Esophagus muscularis mucosa (tissue), 4 donors: ENCODE measurements around the gene SPHK1. TPM values are rescaled to one million over a fixed set of nuclear protein-coding genes. Genes with fewer than 3 reads are reported as not detected.
A peak's percentile ranks its signal among the peaks of the same experiment; 100 is the strongest.

ENCODE experiments used
- DNase-seq: peaks from one replicate; pipeline ENCODE4 v3.0.0-alpha.2; 2017; ENCODE audit errors: extremely low spot score
- H3K27ac ChIP-seq, 4 donors: fragments of 200-600 bp; sonication (generic); replicated peaks in 1 of 4; 1 replicate in 3 of 4; 2 replicates in 1 of 4; pipeline ENCODE4 v1.5.1; 2016 to 2019; ENCODE audit warnings: mild to moderate bottlenecking in 1 of 4
- H3K27me3 ChIP-seq, 4 donors: fragments of 200-600 bp; sonication (generic); one replicate each; pipeline versions ENCODE4 v1.5.1 to v1.6.0; 2016 to 2019
- H3K36me3 ChIP-seq, 4 donors: fragments of 200-600 bp; sonication (generic); one replicate each; pipeline ENCODE4 v1.5.1; 2016 to 2019
- H3K4me1 ChIP-seq, 4 donors: fragments of 200-600 bp; sonication (generic); one replicate each; pipeline ENCODE4 v1.5.1; 2016 to 2019
- H3K4me3 ChIP-seq, 4 donors: fragments of 200-600 bp; sonication (generic); 1 replicate in 2 of 4; 2 replicates in 2 of 4; pipeline ENCODE4 v1.5.1; 2016 to 2019; ENCODE audit warnings: mild to moderate bottlenecking in 4 of 4, moderate library complexity in 1 of 4
- H3K9me3 ChIP-seq, 4 donors: fragments of 200-600 bp; sonication (generic); 1 replicate in 3 of 4; 2 replicates in 1 of 4; pipeline ENCODE4 v1.5.1; 2016 to 2019
- CTCF ChIP-seq, 3 experiments: fragments of 200-600 bp in 2 of 3; fragments of 450-650 bp in 1 of 3; sonication (generic) in 2 of 3; IDR thresholded peaks; one replicate each; pipeline ENCODE4 v1.5.1; 2017 to 2019; ENCODE audit warnings: antibody characterized with exemption in 3 of 3, mild to moderate bottlenecking in 2 of 3, moderate library complexity in 1 of 3
- EP300 ChIP-seq: sonication (generic); formaldehyde crosslinking; IDR thresholded peaks from one replicate; pipeline ENCODE4 v1.6.1; 2017; ENCODE audit warnings: antibody characterized with exemption
- POLR2A ChIP-seq: fragments of 450-650 bp; IDR thresholded peaks from one replicate; pipeline ENCODE4 v1.6.1; 2017; ENCODE audit warnings: antibody characterized with exemption, moderate library complexity, mild to moderate bottlenecking, low read depth
- POLR2AphosphoS5 ChIP-seq, 2 donors: sonication (generic); formaldehyde crosslinking; IDR thresholded peaks; one replicate each; pipeline ENCODE4 v1.6.1; 2017; ENCODE audit warnings: antibody characterized with exemption in 2 of 2
- WGBS: methylation state at CpG from one replicate; pipeline ENCODE4 v1.1.5; 2018; 5-methylcytosine and 5-hydroxymethylcytosine counted together
- intact Hi-C: fragments of 100-400 bp; cut with DNase I; formaldehyde crosslinking; loops from one replicate; pipeline ENCODE4 v1.15.1; 2023
- total RNA-seq, 4 donors: library from RNA; depleted of rRNA; stranded (reverse); fragments of >200 nt; gene quantifications; one replicate each; pipeline versions ENCODE4 v1.1.0 to v1.2.1, GENCODE V29; 2016

The SPHK1 gene
- 10 to 100 TPM; 10.8 to 33.8 (median 16.5) TPM for total RNA-seq

GRCh38 chr17:76384222-76384986, at the start of gene SPHK1:
SPHK1 (plus strand) TSS chr17:76384609; CDS start chr17:76385645, 1,036 bp downstream.
- H3K27me3 ChIP-seq, result peaks cover 0 to 51% (median 4%) of the 10 kb centered on the region in 4 donors

GRCh38 chr17:76335716-76336381, 48.6 kb upstream of the SPHK1 start:
- intact Hi-C loops, result no loop called here
- TF ChIP-seq POLR2A, result no peak
- TF ChIP-seq EP300, result no peak
- WGBS, result 98% methylated on average over 9 of the region's 9 CpGs
- no peak overlapping the region for H3K27ac ChIP-seq
- no peaks in the 10 kb centered on the region for H3K9me3 ChIP-seq
- peaks cover 0 to 22% (median 13%) of the 10 kb centered on the region in 4 donors for H3K36me3 ChIP-seq
- peaks cover 5 to 14% (median 9%) of the 10 kb centered on the region in 4 donors for H3K4me1 ChIP-seq
- DNase-seq, result no peak
- no peak overlapping the region for H3K4me3 ChIP-seq
- H3K27me3 ChIP-seq, result no peaks in the 10 kb centered on the region

More at GRCh38 chr17:76384222-76384986, at the start of gene SPHK1:
- Histone ChIP-seq H3K27ac (peak within 1 kb of the TSS; percentile 79 to 91 (median 84)), H3K36me3 (peaks cover 0 to 11% (median 4%) of the 10 kb centered on the region in 4 donors), H3K4me1 (peaks cover 26 to 61% (median 55%) of the 10 kb centered on the region in 4 donors), H3K9me3 (no peaks in the 10 kb centered on the region), H3K4me3 (peak within 1 kb of the TSS; percentile 64 to 73 (median 68))
- intact Hi-C loops, result no loop called here
- DNase-seq, result no peak
- 0% methylated on average over 4 of the region's 118 CpGs for WGBS
- TF ChIP-seq POLR2AphosphoS5 (IDR thresholded peaks at IDR 0.05) (peak; percentile 42 to 57), POLR2A (no peak)

- no peaks in the 10 kb centered on the region for H3K9me3 ChIP-seq
Observed at GRCh38 chr17:76336756-76337412, 47.5 kb upstream of the SPHK1 start.

GRCh38 chr17:76337413-76337777, 47.0 kb upstream of the SPHK1 start:
- TF ChIP-seq CTCF (IDR thresholded peaks at IDR 0.05) (no peak), POLR2AphosphoS5 (IDR thresholded peaks at IDR 0.05) (no peak), EP300 (no peak), POLR2A (no peak)
- no peak for DNase-seq
- 79% methylated on average over 6 of the region's 6 CpGs for WGBS
- Histone ChIP-seq H3K36me3 (peaks cover 0 to 18% (median 9%) of the 10 kb centered on the region in 4 donors), H3K27me3 (no peaks in the 10 kb centered on the region), H3K9me3 (no peaks in the 10 kb centered on the region), H3K4me1 (peaks cover 5 to 14% (median 9%) of the 10 kb centered on the region in 4 donors), H3K4me3 (no peak overlapping the region), H3K27ac (no peak overlapping the region)
- intact Hi-C loops, result no loop called here

More at GRCh38 chr17:76336756-76337412, 47.5 kb upstream of the SPHK1 start:
- intact Hi-C loops, result no loop called here
- 86% methylated on average over 7 of the region's 7 CpGs for WGBS
- TF ChIP-seq POLR2A (no peak), POLR2AphosphoS5 (IDR thresholded peaks at IDR 0.05) (no peak), CTCF (IDR thresholded peaks at IDR 0.05) (no peak), EP300 (no peak)
- Histone ChIP-seq H3K27me3 (no peaks in the 10 kb centered on the region), H3K27ac (no peak overlapping the region), H3K4me1 (peaks cover 5 to 14% (median 9%) of the 10 kb centered on the region in 4 donors), H3K36me3 (peaks cover 0 to 18% (median 8%) of the 10 kb centered on the region in 4 donors), H3K4me3 (no peak overlapping the region)
- no peak for DNase-seq

- 94% methylated on average over 6 of the region's 6 CpGs for WGBS
- Histone ChIP-seq H3K9me3 (no peaks in the 10 kb centered on the region), H3K27ac (no peak overlapping the region), H3K27me3 (no peaks in the 10 kb centered on the region), H3K4me3 (no peak overlapping the region), H3K4me1 (peaks cover 5 to 14% (median 9%) of the 10 kb centered on the region in 4 donors), H3K36me3 (peaks cover 19 to 54% (median 44%) of the 10 kb centered on the region in 4 donors)
- TF ChIP-seq POLR2AphosphoS5 (IDR thresholded peaks at IDR 0.05) (no peak), POLR2A (no peak), CTCF (IDR thresholded peaks at IDR 0.05) (no peak), EP300 (no peak)
- DNase-seq, result no peak
- intact Hi-C loops, result no loop called here
Observed at GRCh38 chr17:76341301-76341700, 43.1 kb upstream of the SPHK1 start.
